HL-60 (cell line): ENCODE data around the gene CRTC1.

Source experiments
- GABPA ChIP-seq: IDR thresholded peaks from 2 replicates; pipeline ENCODE4 v1.6.1; 2012; ENCODE audit warnings: low read depth
- POLR2AphosphoS5 ChIP-seq: IDR thresholded peaks from 2 replicates; pipeline ENCODE4 v1.6.1; 2012; ENCODE audit warnings: low read depth
- SPI1 ChIP-seq: IDR thresholded peaks from 2 replicates; pipeline ENCODE4 v1.6.1; 2012; ENCODE audit warnings: low read depth, mild to moderate bottlenecking, borderline replicate concordance
- TF ChIP-seq, protein P1 (sequence below): IDR thresholded peaks from one replicate; pipeline ENCODE4 v1.5.1; 2011; ENCODE audit warnings: low read length, control low read depth, inconsistent platforms; ENCODE audit not compliant: insufficient read depth
- TF ChIP-seq, protein P2 (sequence below): IDR thresholded peaks from 2 replicates; pipeline ENCODE4 v1.6.1; 2012; ENCODE audit warnings: low read depth; ENCODE audit not compliant: insufficient replicate concordance

DNA sequence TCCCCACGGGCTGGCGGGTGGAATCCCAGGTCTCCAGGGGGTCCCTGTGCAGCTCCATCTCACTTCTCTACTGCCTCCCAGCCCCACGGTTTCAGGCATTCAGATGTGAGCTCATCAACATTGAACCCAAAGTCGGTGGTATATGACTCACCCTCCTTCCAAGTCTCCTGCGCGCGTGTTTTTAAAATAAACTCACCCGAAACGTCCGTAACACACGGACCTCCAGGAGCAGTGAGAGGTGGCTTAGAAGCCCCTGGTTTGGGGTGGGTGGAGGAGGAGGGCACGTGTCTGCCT, 14.0 kb upstream of the CRTC1 start:
- TF ChIP-seq, protein P1, sequence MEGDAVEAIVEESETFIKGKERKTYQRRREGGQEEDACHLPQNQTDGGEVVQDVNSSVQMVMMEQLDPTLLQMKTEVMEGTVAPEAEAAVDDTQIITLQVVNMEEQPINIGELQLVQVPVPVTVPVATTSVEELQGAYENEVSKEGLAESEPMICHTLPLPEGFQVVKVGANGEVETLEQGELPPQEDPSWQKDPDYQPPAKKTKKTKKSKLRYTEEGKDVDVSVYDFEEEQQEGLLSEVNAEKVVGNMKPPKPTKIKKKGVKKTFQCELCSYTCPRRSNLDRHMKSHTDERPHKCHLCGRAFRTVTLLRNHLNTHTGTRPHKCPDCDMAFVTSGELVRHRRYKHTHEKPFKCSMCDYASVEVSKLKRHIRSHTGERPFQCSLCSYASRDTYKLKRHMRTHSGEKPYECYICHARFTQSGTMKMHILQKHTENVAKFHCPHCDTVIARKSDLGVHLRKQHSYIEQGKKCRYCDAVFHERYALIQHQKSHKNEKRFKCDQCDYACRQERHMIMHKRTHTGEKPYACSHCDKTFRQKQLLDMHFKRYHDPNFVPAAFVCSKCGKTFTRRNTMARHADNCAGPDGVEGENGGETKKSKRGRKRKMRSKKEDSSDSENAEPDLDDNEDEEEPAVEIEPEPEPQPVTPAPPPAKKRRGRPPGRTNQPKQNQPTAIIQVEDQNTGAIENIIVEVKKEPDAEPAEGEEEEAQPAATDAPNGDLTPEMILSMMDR: no peak
- TF ChIP-seq POLR2AphosphoS5 (no peak), GABPA (no peak), SPI1 (no peak)
- TF ChIP-seq, protein P2, sequence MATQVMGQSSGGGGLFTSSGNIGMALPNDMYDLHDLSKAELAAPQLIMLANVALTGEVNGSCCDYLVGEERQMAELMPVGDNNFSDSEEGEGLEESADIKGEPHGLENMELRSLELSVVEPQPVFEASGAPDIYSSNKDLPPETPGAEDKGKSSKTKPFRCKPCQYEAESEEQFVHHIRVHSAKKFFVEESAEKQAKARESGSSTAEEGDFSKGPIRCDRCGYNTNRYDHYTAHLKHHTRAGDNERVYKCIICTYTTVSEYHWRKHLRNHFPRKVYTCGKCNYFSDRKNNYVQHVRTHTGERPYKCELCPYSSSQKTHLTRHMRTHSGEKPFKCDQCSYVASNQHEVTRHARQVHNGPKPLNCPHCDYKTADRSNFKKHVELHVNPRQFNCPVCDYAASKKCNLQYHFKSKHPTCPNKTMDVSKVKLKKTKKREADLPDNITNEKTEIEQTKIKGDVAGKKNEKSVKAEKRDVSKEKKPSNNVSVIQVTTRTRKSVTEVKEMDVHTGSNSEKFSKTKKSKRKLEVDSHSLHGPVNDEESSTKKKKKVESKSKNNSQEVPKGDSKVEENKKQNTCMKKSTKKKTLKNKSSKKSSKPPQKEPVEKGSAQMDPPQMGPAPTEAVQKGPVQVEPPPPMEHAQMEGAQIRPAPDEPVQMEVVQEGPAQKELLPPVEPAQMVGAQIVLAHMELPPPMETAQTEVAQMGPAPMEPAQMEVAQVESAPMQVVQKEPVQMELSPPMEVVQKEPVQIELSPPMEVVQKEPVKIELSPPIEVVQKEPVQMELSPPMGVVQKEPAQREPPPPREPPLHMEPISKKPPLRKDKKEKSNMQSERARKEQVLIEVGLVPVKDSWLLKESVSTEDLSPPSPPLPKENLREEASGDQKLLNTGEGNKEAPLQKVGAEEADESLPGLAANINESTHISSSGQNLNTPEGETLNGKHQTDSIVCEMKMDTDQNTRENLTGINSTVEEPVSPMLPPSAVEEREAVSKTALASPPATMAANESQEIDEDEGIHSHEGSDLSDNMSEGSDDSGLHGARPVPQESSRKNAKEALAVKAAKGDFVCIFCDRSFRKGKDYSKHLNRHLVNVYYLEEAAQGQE: no peak
